Sigmoid colon (tissue), 4 donors: ENCODE results near the gene ARVCF.

Source experiments
- POLR2A ChIP-seq, 2 donors: fragments of 450-650 bp; IDR thresholded peaks; one replicate each; pipeline ENCODE4 v1.6.1; 2016; ENCODE audit warnings: antibody characterized with exemption in 2 of 2, mild to moderate bottlenecking in 2 of 2, moderate library complexity in 2 of 2
- POLR2AphosphoS5 ChIP-seq, 4 donors: sonication (generic); formaldehyde crosslinking; IDR thresholded peaks; one replicate each; pipeline ENCODE4 v1.6.1; 2017; ENCODE audit warnings: antibody characterized with exemption in 4 of 4
- TF ChIP-seq, protein P1 (sequence below), 4 experiments: fragments of 450-650 bp in 3 of 4; fragments of 200-600 bp in 1 of 4; IDR thresholded peaks; one replicate each; pipeline ENCODE4 v1.5.1; 2016 to 2019; ENCODE audit warnings: antibody characterized with exemption in 4 of 4, mild to moderate bottlenecking in 3 of 4, moderate library complexity in 2 of 4

DNA sequence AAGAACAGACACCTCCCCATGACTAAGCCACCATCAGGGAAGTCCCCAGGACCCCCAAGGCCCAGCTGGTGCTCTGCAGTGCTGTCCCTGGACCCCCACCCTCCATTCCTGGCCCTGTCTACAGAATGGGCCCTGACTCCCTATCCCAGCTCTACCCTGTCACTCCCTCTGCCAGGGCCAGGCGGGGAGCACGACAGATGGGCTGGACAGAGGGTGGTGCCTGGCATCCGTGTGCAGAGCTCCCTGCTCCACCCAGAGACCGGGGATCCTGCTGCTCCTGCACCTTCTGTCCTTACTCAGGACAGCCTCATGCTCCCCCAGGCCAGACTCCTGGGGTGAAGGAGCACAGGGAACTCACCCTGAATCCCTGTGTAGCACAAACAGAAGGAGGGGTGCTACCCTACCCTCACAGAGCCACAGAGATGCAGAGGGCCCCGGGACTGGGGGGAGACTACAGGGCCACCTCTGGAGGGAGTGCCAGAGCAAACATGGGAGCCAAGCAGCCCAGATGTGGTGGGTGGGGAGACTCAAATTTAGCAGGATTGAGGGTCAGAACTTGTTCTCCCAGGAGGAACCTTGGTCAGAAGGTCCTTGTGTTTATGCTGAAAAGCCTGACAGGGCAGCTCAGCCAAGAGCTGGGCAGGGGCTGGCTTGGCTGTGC, 2.0 kb downstream of the ARVCF start:
- TF ChIP-seq, protein P1, sequence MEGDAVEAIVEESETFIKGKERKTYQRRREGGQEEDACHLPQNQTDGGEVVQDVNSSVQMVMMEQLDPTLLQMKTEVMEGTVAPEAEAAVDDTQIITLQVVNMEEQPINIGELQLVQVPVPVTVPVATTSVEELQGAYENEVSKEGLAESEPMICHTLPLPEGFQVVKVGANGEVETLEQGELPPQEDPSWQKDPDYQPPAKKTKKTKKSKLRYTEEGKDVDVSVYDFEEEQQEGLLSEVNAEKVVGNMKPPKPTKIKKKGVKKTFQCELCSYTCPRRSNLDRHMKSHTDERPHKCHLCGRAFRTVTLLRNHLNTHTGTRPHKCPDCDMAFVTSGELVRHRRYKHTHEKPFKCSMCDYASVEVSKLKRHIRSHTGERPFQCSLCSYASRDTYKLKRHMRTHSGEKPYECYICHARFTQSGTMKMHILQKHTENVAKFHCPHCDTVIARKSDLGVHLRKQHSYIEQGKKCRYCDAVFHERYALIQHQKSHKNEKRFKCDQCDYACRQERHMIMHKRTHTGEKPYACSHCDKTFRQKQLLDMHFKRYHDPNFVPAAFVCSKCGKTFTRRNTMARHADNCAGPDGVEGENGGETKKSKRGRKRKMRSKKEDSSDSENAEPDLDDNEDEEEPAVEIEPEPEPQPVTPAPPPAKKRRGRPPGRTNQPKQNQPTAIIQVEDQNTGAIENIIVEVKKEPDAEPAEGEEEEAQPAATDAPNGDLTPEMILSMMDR (IDR thresholded peaks at IDR 0.05), result no peak
- TF ChIP-seq POLR2A (IDR thresholded peaks at IDR 0.05) (no peak), POLR2AphosphoS5 (IDR thresholded peaks at IDR 0.05) (no peak)
